Measurements from ENCODE around the gene APOL1. TPM values are rescaled to one million over a fixed set of nuclear protein-coding genes. Genes with fewer than 3 reads are reported as not detected.
"Not testable (repeated sequence)": the region's sequence is repeated elsewhere in the genome, so short reads cannot be mapped to it uniquely, and the experiment has no call there.

APOL1 gene
- polyA plus RNA-seq, 3 donors: 8.3 to 14.9 (median 9.3) TPM

GRCh38 chr22:36290391-36291075, 37.6 kb downstream of the APOL1 start:
- not testable (repeated sequence) for DNase-seq

- DNase-seq: no peak
These were observed 39.2 kb downstream of the APOL1 start for GRCh38 chr22:36291831-36292740.

GRCh38 chr22:36292823-36293530, 40.0 kb downstream of the APOL1 start:
- no peak for DNase-seq

GRCh38 chr22:36293606-36294292, 40.8 kb downstream of the APOL1 start:
- no peak for DNase-seq

GRCh38 chr22:36294293-36294620, 41.3 kb downstream of the APOL1 start:
- DNase-seq: no peak

- DNase-seq: no peak
These were observed 41.9 kb downstream of the APOL1 start for GRCh38 chr22:36294801-36295200.

DNA sequence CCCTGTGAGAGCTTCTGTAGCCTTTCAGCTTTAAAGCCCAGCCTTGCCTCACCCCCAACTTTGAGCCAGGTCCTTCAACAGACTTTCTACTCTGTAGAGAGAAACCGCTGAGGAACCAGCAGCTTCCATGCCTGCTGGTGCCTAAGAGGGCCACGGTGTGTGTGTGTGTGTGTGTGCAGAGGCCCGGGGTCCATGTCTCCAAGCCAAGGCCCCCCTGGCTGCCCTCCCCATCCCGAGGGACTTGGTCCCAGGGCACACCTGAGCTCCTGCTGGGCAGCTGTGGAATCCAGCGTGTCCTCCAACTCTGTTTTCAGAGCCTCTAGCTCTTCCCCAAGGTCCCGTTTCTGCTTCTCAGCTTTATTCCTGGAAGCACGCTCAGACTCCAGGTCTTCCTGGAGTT, 42.3 kb downstream of the APOL1 start:
- no peak for DNase-seq

DNA sequence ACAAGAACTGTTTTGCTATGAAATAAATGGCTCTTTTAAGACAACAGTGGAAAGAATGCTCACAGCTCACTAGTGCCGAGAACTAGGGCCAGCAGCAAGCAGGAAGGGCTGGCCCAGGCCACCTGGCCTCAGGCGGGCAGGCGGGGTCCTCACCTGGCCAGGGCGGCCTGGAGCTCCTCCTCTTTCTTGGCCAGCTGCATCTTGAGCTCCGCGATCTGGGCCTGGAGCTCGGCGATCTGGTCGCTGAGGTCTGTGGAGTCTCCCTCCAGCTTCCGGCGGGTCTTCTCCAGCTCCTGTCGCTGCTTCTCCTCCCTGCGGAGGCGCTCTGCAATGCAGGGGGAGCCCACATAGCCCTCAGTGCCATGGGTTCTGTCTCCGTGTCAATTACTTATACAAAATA, 43.8 kb downstream of the APOL1 start:
- DNase-seq: no peak

GRCh38 chr22:36297568-36297967, 44.6 kb downstream of the APOL1 start:
- no peak for DNase-seq

- DNase-seq: no peak
These were observed 45.2 kb downstream of the APOL1 start for GRCh38 chr22:36298118-36298517.

GRCh38 chr22:36298601-36299000, 45.7 kb downstream of the APOL1 start:
- no peak for DNase-seq

- DNase-seq: no peak
These were observed 46.4 kb downstream of the APOL1 start for GRCh38 chr22:36299295-36299694.

DNA sequence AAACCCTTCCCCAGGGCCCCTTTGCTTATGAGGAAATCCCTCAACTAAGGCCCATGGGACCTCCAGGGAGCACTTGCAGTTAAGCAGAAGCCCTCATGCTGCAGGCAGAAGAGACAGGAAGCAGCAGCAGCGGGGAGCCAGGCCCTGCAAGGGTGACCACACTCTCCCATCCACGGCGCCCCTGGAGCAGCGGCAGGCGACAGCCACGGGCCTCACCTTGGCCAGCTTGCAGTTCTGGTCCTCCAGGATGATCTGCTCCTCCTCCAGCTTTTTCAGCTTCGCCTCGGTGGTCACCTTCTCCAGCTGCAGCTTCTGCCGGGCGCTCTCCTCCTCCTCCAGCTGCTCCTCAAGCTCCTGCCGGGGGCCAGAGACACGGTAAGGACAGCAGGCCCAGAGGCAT, 47.0 kb downstream of the APOL1 start:
- DNase-seq: no peak

DNA sequence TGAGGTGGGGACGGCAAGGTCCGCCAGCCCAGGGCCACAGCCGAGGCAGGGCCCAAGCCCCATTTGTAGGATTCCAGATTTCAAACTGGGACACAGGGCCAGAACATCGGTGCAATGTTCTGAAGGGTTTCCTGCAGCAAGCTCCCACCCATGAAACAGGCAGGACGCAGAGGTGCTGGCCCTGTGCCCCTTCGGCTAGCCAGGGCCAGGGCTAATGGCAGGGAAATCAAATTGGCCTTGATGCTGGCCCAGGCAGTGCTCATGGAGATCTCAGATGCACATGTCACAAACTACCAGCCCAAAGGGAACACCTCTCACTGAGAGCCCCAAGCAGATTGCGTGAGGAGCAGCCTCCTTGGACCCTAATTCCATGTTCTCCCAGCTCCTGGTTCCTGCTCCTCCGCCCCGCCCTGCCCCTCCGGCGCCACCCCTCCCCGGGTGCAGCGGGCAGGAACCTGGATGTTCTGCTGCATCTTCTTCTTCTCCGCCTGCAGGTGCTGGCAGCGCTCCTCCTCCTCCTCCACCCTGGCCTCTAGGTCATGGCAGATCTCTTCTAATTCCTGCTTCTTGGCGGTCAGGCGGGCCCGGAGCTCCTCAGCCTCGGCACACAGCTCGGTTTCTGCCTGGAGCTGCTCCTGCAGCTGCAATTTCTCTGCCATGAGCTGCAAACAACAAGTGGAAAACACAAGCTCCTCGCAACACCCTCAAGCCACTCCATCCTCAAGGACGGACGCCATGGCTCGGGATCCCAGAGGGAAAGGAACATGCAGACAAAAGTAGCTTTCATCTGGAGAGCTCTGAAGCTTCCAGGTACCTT, 47.7 kb downstream of the APOL1 start:
- DNase-seq: no peak

DNA sequence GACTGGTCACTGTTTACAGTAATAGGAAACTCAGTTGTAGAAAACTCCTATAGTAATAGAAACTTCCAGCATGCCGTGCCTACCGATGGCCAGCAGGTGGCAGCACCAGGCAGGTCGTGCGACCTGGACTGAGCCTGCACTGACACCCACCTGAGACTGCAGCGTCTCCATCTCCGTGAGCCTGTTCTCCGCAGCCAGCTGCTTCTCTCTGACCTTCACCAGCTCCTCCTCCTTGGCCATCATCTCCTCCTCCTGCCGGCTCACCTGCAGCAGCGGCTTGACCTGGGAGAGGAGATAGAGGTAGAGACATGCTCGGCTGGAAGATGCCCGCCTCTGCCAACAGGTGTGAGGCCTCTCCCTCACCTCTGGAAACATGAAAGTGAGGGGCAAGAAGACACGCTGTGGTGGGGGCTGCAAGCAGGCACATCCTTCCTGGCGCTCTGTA, 48.5 kb downstream of the APOL1 start:
- DNase-seq: peak; percentile 56

DNA sequence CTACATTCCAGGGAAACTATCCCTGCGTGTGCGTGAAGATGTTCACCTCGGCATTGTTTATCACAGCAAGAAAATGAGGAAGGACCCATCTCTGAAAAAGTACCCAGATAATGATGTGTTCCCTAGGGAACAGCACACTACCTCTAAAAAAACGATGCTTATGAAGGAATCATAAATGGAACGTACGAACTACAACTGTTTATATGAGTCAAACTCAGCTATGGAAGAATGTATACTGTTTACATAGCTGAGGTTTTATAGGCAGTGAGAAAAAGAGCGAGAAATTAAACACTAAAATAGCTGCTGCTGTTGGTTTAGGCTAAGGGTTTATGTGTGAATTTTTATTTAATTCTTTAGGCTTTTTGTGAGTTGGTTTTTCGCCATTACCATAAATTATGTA, 48.9 kb downstream of the APOL1 start:
- no peak for DNase-seq

DNA sequence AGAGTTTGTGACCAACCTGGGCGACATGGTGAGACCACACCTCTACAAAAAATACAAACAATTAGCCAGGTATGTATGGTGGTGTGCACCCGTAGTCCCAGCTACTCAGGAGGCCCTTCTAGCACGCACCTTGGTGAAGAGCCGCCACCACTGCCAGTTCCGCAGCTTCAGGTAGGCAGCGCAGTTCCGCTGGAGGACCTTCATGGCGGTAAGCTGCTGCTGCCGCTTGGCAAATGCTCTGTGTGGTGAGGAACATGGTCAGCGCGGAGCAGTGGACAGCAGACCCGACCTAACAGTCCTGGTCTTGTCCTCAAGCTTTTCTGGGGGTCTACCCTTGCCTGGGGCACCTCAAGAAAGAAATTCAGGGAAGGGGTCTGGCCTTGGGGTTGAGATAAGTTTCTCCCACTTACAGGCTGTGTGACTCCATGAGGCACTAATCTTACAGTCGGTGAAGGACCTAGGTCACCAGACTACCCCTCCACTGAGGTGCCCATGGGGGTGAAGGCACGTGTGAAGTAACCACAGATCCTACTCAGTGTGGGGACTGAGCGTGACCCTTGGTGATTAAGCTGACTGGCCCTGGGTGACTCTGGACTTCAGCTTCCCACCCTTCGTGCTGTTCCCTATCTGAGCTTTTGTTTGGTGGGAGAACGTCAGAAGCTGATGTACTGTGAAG, 49.6 kb downstream of the APOL1 start:
- no peak for DNase-seq

GRCh38 chr22:36303115-36303467, 50.2 kb downstream of the APOL1 start:
- DNase-seq: no peak

DNA sequence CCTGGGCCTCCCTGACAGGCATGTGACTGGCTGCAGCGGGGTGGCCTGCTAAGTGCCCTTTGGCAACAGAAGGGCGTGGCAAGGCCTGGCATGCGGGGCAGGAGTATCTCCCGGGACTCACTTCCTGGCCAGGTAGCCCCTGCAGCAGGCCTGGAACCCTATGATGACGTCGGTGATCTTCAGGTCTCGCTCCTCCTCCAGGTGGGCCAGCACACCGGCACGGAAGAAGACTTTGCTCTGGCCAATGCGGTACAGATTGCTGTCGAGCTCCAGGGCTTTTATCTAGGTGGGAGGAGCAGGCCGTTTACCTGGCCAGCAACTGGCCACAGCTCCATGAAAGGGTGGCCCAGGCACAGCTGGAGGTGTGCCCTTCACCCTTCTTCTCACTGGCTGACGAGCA, 50.9 kb downstream of the APOL1 start:
- no peak for DNase-seq

- DNase-seq: no peak
These were observed 51.5 kb downstream of the APOL1 start for GRCh38 chr22:36304429-36304828.

GRCh38 chr22:36305813-36306212, 52.9 kb downstream of the APOL1 start:
- no peak for DNase-seq
